ENCODE measurements around the gene CCDC146.

- TF ChIP-seq, protein P1, sequence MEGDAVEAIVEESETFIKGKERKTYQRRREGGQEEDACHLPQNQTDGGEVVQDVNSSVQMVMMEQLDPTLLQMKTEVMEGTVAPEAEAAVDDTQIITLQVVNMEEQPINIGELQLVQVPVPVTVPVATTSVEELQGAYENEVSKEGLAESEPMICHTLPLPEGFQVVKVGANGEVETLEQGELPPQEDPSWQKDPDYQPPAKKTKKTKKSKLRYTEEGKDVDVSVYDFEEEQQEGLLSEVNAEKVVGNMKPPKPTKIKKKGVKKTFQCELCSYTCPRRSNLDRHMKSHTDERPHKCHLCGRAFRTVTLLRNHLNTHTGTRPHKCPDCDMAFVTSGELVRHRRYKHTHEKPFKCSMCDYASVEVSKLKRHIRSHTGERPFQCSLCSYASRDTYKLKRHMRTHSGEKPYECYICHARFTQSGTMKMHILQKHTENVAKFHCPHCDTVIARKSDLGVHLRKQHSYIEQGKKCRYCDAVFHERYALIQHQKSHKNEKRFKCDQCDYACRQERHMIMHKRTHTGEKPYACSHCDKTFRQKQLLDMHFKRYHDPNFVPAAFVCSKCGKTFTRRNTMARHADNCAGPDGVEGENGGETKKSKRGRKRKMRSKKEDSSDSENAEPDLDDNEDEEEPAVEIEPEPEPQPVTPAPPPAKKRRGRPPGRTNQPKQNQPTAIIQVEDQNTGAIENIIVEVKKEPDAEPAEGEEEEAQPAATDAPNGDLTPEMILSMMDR (IDR thresholded peaks at IDR 0.05): no peak
- no peak for TF ChIP-seq POLR2A (IDR thresholded peaks at IDR 0.05)
Measured at GRCh38 chr7:77242068-77242467, 119.7 kb downstream of the CCDC146 start.
